GM19023 (cell line): Measurements from ENCODE around the gene HES5.

Experiments used
- ATAC-seq: cut with Tn5 transposase; IDR thresholded peaks from one replicate; pipeline ENCODE4 v1.9.1; 2021; ENCODE audit warnings: mild to moderate bottlenecking, moderate library complexity; ENCODE audit not compliant: unreplicated experiment

HES5 gene

GRCh38 chr1:2547210-2548067 is 17.4 kb upstream of the HES5 start:
- ATAC-seq: no peak

DNA sequence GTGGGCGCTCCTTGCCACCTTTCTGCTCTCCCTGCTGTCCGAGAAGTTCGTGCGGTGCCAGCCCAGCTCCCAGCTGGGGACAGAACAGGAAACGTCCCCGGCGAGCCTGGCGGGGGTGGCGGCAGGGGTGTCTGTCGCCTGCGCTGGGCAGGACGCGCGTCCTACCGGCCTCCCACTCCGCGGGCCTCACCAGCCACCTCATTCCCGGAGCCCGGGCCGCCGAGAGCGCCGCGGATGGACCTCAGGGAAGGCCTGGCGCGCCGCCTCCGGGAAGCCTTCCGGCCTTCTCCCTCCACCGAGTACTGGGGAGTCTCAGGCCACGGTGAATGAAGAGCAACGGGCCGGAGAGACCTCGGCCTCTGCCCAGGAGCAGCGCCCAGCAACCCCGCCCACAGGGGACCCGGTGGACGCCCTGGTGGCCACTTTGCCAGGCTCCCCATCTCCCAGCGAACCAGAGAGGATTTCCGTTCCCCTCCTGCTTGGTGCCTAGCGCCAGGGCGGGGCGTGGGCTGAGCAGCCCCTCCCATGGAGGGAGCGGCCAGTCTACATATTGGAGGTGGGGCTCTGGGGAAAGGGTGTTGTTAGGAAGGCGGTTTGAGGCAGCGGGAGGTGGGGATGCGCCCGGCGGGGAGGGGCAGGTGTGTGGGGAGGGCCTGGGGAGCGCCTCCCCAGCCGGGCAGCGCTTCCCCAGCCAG is 16.6 kb upstream of the HES5 start:
- peak; percentile 29 for ATAC-seq

DNA sequence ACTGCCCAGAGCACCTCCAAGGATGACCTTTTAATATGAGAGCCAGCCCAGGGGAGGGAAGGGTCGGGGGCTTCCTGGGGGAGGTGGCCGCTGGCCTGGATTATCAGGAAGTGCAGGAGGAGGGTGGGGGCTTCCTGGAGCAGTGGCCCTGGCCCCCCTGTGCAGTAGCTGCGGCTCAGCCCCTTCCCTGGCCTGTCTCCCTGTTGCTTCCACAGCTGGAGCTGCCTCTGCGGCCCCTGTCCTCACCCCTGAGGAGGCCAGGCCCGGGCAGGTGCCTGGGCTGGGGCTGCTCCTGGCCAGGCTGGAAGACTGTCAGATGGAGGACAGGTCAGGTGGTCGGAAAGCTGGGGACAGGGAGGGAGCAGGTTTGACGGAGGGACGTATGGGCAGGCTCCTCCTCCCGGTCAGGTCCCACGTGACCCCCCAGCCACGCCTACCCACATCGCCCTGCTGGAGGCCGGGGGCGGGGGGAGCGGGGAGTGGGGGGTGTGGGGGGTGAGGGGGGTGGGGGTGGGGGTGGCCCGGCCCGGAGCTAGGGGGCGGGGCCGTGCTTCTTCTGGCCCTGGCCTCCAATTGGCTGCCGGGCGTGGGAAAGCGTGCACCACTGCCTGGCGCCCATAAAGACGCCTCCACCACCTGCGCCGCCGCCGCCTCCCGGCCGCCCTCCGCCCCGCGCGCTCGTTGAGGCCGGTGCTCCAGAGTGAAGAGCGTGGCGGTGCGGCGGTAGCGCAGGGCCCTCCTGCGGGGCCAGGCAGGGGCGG is 15.9 kb upstream of the HES5 start:
- peak; percentile 38 for ATAC-seq

- no peak for ATAC-seq
Observed at GRCh38 chr1:2544875-2545640, 15.0 kb upstream of the HES5 start.

GRCh38 chr1:2544093-2544874 is 14.2 kb upstream of the HES5 start:
- no peak for ATAC-seq

DNA sequence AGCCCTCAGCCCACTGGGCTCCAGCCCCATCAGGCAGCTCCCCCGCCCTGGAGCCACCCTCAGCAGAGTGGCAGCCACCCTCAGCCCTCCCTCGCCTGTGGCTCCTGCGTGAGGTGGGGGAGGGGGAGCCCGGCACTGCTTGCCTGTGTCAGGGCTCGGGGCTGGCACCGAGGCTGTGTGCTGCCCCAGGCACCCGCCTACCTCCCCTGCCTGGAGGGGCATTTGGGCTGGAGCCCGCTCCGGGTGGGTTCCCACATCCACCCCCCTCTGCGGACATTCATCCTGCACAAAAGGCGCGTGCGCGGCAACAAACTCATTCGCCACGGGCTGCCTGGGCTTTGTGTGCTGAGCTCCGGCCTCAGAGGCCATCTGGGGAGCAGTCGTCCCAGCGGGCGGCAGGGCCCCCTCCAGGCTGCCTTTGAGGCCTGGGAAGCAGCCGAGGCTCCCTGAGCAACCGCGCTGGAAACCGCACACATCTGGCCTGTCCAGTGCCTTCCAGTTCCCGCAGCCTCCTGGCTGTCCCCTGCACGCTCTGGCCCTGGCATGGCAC is 13.6 kb upstream of the HES5 start:
- ATAC-seq: no peak

DNA sequence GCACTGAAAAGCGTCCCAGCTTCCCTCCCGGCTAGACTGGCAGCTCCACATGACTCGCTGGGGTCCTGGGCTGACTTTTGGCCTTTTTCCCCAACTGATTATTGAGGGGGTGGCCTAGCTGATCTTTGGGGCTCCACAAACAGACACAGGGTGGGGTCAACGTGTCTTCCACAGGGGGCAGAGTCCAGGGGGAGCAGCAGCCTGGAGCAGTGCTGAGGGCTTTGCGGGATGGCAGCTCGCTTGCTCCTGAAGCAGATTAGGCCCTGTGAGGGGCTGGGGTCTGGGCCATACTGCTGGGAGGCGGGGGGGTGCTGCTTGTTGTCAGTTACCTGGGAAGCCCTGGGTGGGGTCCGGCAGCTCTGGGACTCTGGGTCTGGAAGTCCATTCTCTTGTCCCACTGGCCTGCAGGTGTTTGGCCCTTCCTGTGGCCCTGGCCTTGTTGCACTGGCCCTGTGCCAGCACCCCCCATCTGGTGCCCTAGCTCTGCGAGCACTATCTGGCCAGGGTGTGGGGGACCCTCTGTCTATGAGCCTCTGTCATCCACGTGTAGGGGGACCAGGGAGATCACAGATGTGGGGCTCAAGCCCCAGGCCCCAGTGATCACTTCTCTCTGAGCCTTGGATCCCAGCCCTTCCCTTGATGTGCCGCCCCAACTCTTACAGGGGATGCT is 12.3 kb upstream of the HES5 start:
- ATAC-seq: no peak

- ATAC-seq: no peak
Observed at GRCh38 chr1:2541619-2542245, 11.7 kb upstream of the HES5 start.

- ATAC-seq: no peak
Observed at GRCh38 chr1:2540816-2541492, 10.9 kb upstream of the HES5 start.

DNA sequence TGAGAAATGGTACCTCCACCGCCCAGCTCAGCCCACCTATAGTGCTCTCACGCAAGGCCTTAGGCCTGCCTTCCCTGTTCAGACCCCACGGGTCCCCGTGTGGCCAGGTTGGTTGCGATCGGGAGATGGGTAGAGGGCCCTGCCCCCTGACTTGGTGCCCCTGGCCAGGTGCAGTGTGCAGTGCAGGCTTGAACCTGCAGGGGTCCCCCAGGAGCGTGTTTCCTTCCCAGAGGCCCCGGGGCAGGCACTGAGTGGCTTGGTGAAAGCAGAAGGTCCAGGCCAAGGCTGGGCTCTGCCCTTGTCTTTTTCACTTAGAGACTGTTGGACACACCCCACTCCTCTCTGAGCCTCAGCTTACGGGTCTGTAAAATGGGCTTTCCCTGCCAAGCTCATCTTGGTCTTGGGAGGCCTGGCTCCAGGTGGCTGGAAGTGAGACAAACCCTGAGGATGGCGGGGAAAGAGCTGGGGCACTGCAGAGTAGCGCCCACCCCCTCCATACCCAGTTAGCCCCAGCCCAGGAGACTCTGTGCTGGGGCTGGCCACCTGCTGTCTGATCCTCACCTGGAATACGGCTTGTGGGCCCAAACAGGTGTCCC is 9.3 kb upstream of the HES5 start:
- ATAC-seq: no peak

DNA sequence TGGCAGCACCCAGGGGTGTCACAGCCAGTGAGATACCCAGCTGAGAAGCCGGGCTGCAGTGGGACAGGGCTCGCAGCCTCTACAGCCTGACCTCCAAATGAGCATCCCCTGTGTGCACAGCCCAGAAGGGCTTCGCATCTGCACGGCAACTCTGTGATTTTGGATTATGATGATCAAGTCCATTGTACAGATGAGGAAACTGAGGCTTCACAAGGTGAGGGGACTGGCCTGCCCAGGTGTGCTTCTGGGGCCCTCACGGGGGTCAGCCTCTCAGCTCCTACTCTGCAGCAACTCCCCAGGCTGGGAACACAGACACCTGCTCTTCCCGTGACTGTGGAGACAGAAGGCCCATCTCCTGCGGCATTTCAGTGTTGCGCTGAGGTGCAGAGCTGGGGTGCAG is 8.8 kb upstream of the HES5 start:
- no peak for ATAC-seq

- no peak for ATAC-seq
Observed at GRCh38 chr1:2538376-2538775, 8.3 kb upstream of the HES5 start.

DNA sequence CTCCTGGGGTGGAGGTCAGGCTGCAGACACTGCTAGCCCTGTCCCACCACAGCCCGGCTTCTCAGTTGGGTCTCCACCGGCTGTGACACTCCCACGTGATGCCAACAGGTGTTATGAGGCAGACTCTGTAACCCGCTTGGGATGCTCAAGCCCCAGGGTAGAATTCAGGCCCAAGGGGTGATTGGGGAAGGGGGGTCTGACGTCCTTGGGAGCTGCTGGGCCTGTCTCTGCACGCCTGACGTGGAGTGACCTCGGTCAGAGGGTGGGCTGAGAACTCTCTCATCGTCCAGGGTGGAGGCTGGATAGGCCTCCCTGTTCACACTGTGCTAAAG is 7.7 kb upstream of the HES5 start:
- no peak for ATAC-seq

GRCh38 chr1:2535981-2536380 is 5.9 kb upstream of the HES5 start:
- no peak for ATAC-seq

GRCh38 chr1:2535455-2535854 is 5.4 kb upstream of the HES5 start:
- ATAC-seq: no peak

DNA sequence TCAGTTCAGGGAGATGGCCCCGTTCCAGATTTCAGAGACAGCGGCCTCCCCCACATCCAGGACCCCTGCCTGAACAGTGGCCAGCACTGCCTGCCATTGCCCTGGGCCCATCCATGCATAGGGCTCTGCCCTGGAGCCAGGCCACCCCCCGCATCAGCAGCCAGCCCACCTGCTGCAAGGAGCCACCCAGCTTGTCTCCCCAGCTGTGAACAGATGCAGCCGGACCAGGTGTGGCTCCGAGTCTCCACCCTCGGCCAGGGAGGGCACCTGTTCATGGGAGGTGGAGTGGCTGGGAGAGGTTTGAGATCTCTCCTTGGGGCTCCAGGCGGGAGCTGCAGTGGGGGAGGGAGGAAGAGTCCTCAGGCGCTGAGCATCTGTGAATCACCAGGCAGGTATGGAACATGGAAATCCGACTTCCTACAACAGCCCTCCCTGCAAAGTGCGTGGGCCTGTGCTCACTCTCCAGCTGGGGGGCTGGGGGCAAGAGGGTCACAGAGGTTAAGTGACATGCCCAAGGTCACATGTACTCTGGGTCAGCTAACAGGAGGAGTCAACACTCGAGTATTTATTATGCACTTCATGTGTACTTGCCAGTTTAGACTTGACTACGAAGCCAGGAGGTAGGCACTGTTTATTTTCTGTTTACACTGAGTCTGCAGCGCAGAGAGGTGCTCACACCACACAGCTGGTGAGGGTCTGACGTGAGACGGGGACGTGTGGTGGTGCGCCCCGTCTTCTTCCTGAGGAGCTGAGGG is 4.8 kb upstream of the HES5 start:
- ATAC-seq: no peak

DNA sequence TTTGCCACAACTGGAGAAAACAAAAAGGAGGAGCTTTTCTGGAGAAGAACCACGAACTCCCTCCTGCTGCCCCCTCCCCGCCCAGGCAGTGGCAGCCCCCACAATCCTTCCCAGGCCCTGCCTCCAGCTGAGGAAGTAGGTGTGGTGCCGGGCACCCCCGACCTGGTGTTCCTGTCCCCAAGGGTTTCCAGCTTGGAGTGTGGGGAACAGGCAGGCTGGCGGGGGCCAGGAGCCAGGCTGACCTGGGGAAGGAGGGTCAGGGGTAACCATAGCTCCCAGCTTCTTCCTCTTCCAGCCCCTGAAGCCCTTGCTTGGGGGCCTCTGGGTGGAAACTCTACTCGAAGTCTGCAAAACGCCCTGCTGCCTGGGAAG is 4.2 kb upstream of the HES5 start:
- no peak for ATAC-seq
